CD4-positive, alpha-beta T cell treated with Interleukin-17A for 1 hour (primary cell): ENCODE results near the gene KLHL35.

Experiments
- DNase-seq: peaks from one replicate; pipeline ENCODE4 v3.0.0-alpha.2; 2020

Gene KLHL35

GRCh38 chr11:75432911-75433321 lies at the start of gene KLHL35:
Gene KLHL35, minus strand, starts transcription at chr11:75433203. Its CDS starts 2,574 bp downstream, at chr11:75430629.
- no peak for DNase-seq

GRCh38 chr11:75481922-75482606 lies 49.1 kb upstream of the KLHL35 start:
- DNase-seq, result no peak

GRCh38 chr11:75481223-75481921 lies 48.4 kb upstream of the KLHL35 start:
- no peak for DNase-seq

GRCh38 chr11:75480185-75481175 lies 47.5 kb upstream of the KLHL35 start:
- DNase-seq, result no peak

GRCh38 chr11:75479597-75480145 lies 46.7 kb upstream of the KLHL35 start:
- no peak for DNase-seq

DNA sequence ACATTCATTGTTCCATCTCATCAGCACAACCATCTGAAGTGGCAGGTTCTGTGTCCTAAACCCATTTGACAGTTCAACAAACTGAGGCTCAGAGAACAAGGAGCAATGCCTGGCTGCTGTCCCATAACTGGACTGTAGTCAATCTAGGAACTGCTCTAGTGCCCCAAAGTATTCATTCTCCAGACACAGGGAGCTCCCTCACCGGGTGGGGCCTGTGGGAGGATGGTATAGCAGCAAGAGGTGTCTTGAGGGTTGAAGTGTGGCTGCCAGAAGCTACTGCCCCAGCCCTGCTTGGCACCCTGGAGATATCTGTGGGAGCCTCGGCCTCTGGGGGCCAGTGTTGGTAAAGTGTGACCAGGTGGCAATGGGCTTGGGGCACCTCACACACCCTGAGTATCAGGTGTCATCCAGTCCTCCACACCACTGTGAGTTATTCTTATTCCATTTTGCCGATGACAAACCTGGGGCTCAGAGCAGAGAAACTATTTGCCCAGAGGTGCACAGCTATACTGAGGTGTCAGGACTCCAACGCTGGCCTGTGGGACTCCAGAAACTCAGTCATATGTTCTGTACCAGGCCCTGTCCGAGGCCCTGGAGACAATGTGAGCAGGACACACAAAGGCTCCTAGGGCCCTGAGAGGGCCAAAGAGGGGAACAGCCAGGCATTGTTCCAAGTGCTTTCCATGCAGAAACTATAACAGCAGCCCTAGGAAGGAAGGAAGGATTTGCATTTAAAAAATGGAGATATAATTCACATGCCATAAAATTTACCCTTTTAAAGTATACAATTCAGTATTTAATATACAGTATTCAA lies 46.0 kb upstream of the KLHL35 start:
- no peak for DNase-seq

- no peak for DNase-seq
Observed at GRCh38 chr11:75477614-75477935, 44.6 kb upstream of the KLHL35 start.

GRCh38 chr11:75476739-75477613 lies 44.0 kb upstream of the KLHL35 start:
- no peak for DNase-seq

DNA sequence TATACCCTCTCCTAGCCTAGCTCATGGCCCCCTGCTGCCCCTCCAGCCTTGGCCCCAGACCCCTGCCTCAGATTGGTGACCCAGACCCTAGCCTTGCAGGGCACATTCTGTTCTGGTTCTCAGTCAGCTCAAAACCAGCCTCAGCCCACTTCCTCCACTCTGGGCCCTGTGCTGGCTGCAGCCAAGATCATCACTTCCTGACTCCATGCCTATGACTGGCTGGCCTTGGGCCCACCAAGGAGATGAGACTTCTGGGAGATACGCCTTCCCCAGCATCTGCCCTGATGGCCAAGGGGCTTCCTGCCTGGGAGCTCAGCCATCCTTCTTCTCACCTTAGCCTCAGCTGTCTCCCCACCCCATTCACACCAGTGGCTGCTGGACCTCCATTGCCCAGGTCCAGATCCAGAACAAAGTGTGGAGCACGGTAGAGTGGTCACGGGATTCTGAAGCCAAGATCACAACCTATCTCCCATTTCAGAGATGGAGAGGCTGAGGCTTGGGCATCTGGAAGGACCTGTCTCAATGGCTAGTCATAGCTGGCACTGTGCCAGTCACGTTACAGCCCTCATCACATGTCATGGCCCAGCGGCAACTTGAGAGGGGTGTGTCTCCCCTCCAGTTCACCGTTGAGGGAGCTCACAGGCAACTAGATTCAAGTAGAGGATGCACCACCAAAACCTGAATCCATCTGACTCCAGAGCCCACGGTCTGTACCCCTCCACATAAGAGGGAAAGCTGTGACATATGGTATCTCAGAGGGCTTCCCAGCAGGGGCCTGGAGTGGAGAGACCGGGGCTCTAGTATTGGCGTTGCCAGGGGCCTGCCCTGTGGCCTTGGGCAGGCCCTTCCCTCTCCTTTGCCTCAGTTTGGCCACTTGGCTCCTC lies 43.0 kb upstream of the KLHL35 start:
- no peak for DNase-seq

DNA sequence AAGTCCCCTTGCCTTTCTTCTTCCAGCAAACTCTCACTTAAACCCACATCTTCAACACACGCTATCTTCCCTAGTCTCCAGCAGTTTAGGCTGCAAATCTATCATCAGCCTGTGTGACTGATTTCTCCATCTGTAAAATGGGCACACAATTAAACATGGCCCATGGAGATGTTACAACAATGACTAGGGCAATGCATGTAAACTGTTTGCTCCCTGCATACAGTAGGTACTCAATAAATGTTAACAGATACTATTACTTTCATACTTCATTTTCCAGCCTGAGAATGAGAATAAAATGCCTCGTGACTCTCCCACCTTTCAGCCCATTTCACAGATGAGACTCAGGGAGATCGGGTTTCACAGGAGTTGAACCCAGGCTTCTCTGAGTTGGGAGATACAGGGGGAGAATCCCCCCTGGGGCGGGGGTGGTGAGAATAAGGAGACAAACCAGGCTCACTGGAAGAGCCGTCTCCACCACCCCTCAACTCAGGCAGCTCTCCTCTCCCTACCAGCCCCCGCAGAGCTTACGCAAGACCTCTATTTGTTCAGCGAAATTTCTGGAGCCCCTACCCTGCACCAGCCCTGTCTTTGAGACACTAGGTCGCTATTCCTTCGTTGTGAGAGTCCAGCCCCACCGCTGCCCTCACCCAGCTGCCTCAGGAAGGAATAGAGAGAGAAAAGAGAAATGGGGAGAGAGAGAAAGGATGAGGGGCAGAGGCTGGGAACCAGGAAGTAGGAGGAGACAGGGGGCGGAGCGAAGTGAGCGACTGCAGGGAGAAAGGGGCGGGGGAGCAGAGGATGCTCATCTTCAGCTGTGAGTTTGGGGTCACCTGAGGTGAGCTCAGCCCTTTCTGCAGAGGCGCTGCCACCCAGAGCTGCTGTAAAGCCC lies 42.1 kb upstream of the KLHL35 start:
- peak; percentile 66 for DNase-seq

GRCh38 chr11:75474240-75474639 lies 41.2 kb upstream of the KLHL35 start:
- DNase-seq, result no peak

- no peak for DNase-seq
Observed at GRCh38 chr11:75473684-75474083, 40.7 kb upstream of the KLHL35 start.

GRCh38 chr11:75472081-75472732 lies 39.2 kb upstream of the KLHL35 start:
- DNase-seq, result no peak

GRCh38 chr11:75471176-75471973 lies 38.4 kb upstream of the KLHL35 start:
- no peak for DNase-seq

GRCh38 chr11:75470476-75471080 lies 37.6 kb upstream of the KLHL35 start:
- no peak for DNase-seq

- DNase-seq, result no peak
Observed at GRCh38 chr11:75469785-75470405, 36.9 kb upstream of the KLHL35 start.
